ENCODE data around the gene MRNIP. TPM values are rescaled to one million over a fixed set of nuclear protein-coding genes. Genes with fewer than 3 reads are reported as not detected.

The MRNIP gene
- total and polyA plus RNA-seq, 2 of the 8 experiments (the other 6 are each of a cell fraction or from before 2014, with no cell fraction given) = 29.6 TPM

GRCh38 chr5:179907556-179908324, 49.1 kb upstream of the MRNIP start, which contains the start of gene TBC1D9B:
TBC1D9B (minus strand) TSS chr5:179907897; CDS start chr5:179907821, 76 bp downstream.
- Histone ChIP-seq H3K14ac (ENCODE audit: insufficient read length) (no peak within 1 kb of the TSS), H3K4ac (replicated peaks; ENCODE audit: insufficient read length, low read depth, low read length) (no peak within 1 kb of the TSS), H4K91ac (replicated peaks; ENCODE audit: insufficient read length, low read length) (no peak within 1 kb of the TSS), H3K27me3 (replicated peaks in 1 of 4; ENCODE audit: control insufficient read depth in 3 of 4, extremely low read depth in 1 of 4, insufficient read depth in 3 of 4, low read length in 3 of 4) (peaks cover 0 to 6% (median 0%) of the 10 kb centered on the region in 4 experiments; a peak in 2 of 7 replicates), H4K8ac (ENCODE audit: extremely low read depth, insufficient read depth, low read length) (peak within 1 kb of the TSS; percentile 87), H4K5ac (ENCODE audit: insufficient read length, low read depth, low read length) (peak within 1 kb of the TSS; percentile 65), H3K36me3 (ENCODE audit: control insufficient read depth in 2 of 4, insufficient read depth in 4 of 4, low read length in 3 of 4) (peaks cover 0 to 9% (median 0%) of the 10 kb centered on the region in 4 experiments; a peak in 3 of 8 replicates), H3K23me2 (ENCODE audit: low read depth, low read length) (peaks cover 7% of the 10 kb centered on the region; the same call in 1 of the 2 replicates), H2BK15ac (ENCODE audit: low read length) (0 out of 2 replicates have a peak within 1 kb of the TSS, but pooled peaks have one; percentile 88), H2BK120ac (replicated peaks; ENCODE audit: low read depth, low read length) (no peak within 1 kb of the TSS), H2BK20ac (ENCODE audit: low read length) (no peak within 1 kb of the TSS), H4K20me1 (replicated peaks in 1 of 2; ENCODE audit: control insufficient read depth in 1 of 2, insufficient read depth in 2 of 2, low read length in 2 of 2) (peaks cover 0 to 13% of the 10 kb centered on the region in 2 experiments), H2AK5ac (ENCODE audit: low read depth, low read length) (no peak within 1 kb of the TSS), H2BK5ac (ENCODE audit: low read depth, low read length) (no peak within 1 kb of the TSS), H3K56ac (replicated peaks; ENCODE audit: insufficient read length, low read depth, low read length) (no peak within 1 kb of the TSS), H2BK12ac (ENCODE audit: low read depth, low read length) (no peak within 1 kb of the TSS), H3K4me2 (ENCODE audit: insufficient read depth in 1 of 2, low read depth in 2 of 2, low read length in 2 of 2) (peak within 1 kb of the TSS; percentile 78 to 82), H3K79me2 (ENCODE audit: control insufficient read depth in 1 of 2, insufficient read depth in 2 of 2, low read length in 2 of 2) (peaks cover 0 to 2% of the 10 kb centered on the region in 2 experiments; a peak in 1 of 4 replicates), H3K27ac (ENCODE audit: low read depth, low read length) (no peak within 1 kb of the TSS), H3K79me1 (ENCODE audit: low read depth, low read length) (peaks cover 4% of the 10 kb centered on the region), H3K4me3 (ENCODE audit: extremely low read depth in 1 of 4, insufficient read depth in 2 of 4, low read depth in 3 of 4, low read length in 4 of 4) (peak within 1 kb of the TSS; percentile 32 to 72 (median 54)), H3K9me3 (ENCODE audit: insufficient read depth in 2 of 2, low read depth in 1 of 2, low read length in 1 of 2) (no peaks in the 10 kb centered on the region; a peak in 1 of 4 replicates), H3K9ac (replicated peaks in 1 of 4; ENCODE audit: extremely low read depth in 1 of 4, low read depth in 3 of 4, low read length in 3 of 4) (peak within 1 kb of the TSS in 2 of 4 experiments; percentile 57 to 68; a peak in 5 of 7 replicates), H2AFZ (ENCODE audit: low read length) (0 out of 2 replicates have a peak within 1 kb of the TSS, but pooled peaks have one; percentile 75), H3K23ac (ENCODE audit: insufficient read length) (no peak within 1 kb of the TSS), H3K4me1 (replicated peaks in 1 of 4; ENCODE audit: control insufficient read depth in 3 of 4, insufficient read depth in 4 of 4, low read length in 3 of 4) (peaks cover 0 to 7% (median 4%) of the 10 kb centered on the region in 4 experiments; a peak in 5 of 7 replicates), H3K18ac (ENCODE audit: extremely low read depth, low read length) (no peak within 1 kb of the TSS; the same call in none of the 2 replicates)
- ChIA-PET POLR2A (ENCODE audit: partially characterized antibody) (interaction anchor here (1.4 kb wide), 1 partner anchor 29 kb away, joined by 3 read pairs; no protein-coding TSS in a partner anchor), CTCF (ENCODE audit: partially characterized antibody) (interaction anchor here (0.7 to 3.5 kb wide), 18 partner anchors 10 to 209 kb away, joined by 3 to 24 read pairs (median 4); no protein-coding TSS in a partner anchor)
- DNase-seq (ENCODE audit: low read depth in 1 of 2, low spot score in 2 of 2) (peak in 1 of 2 experiments; percentile 81), FAIRE-seq (no peak)
- WGBS, 2 experiments (ENCODE audit: extremely low coverage in 1 of 2, insufficient coverage in 1 of 2, insufficient read length in 1 of 2, insufficient replicate concordance in 2 of 2, low coverage in 1 of 2, low lambda C conversion rate in 2 of 2, missing lambda C conversion rate in 1 of 2) = 11% methylated on average over 44 of the region's 105 CpGs; no CpG with 5 or more reads in 1 of the 2 experiments
- TF ChIP-seq NANOG (IDR thresholded peaks at IDR 0.05; ENCODE audit: insufficient read depth, low read depth, low read length, poor library complexity, severe bottlenecking) = no peak
- 0 out of 2 replicates have a peak, but pooled peaks have one; percentile 31 for TF ChIP-seq PHF8 (conservative IDR thresholded peaks at IDR 0.05; ENCODE audit: low read depth, low read length)

Measured in H1 (cell line).